Measurements from ENCODE around the gene GNG7.

DNA sequence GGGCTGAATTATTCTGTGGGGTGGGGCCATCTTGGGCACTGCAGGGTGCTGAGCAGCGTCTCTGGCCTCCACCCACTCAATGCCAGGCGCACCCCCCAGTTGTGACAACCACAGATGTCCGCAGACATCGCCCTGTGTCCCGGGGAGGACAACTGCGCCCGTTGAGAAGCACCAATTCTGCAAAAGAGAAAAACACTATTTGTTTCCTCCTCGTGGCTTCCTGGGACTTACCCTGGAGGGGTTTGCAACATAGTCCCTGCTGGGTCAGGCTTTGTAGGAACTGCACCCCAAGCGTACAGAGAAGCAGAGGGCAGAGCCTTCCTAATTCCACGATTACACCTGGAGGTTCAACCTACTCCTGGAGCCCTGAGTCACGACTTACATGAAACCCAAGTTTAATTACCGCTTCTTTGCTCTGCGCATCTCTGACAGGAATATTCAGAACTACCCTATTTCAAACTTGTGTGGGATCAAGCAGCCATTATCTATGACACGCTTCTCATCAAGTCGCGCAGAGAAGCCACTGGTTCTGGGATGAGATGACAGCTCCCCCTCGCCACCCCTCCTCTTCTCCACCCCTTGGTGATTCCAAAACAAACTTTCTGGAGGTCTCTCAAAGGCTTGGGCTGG is 48.4 kb upstream of the GNG7 start:
- TF ChIP-seq CTCF (IDR thresholded peaks at IDR 0.05; ENCODE audit: low read length) (no peak), EZH2 (optimal IDR thresholded peaks at IDR 0.05; ENCODE audit: low read depth, low read length) (no peak), EZH2phosphoT487 (IDR thresholded peaks at IDR 0.05; ENCODE audit: low read length) (no peak)

Measured in MM.1S (cell line).